ENCODE data around the gene TMEM169.

DNA sequence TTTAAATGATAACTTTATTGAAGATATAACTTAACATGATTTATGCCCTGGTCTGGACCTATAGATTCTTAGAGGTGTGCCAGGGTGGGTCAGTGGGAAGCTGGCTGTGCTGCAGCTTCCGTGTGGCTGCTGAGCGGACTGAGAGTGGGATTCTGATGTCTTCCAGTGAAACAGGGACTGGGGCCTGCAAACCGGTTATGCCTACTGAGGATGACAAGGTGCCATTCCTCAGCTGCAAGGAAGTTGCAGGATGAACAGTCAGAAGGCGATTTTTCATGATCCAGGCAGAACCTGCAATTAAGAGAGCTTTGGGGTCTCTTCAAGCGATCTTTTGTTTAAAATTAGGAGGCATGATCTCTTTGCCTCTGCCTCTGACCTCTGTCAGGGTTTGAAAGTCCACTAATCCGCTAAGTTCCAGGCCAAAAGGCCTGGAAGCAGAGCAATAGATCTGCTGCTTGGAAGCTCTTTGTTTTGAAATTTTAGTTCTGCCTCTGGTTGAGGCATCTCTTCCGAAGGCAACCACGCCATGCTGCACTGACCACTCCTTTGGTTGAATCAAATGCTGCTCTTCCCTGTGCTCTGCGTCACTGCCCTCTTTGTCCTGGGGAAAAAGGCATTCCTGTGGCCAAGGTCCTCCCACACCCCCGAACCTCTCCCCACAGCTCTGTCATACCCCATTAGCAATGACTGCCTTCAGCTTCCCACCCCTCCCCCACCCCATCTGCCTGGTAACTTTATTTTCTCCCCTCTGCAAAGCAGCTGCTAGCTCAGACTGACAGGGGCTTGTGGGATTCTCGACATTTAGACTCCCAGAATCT is 2.0 kb downstream of the TMEM169 start:
- TF ChIP-seq CTCF (IDR thresholded peaks at IDR 0.05) (no peak), POLR2A (IDR thresholded peaks at IDR 0.05) (no peak)

All from esophagus squamous epithelium (tissue), 4 donors.